NT2/D1 (cell line): ENCODE measurements around the gene SNN.

Experiments
- DNase-seq: peaks from one replicate; pipeline ENCODE4 v3.0.0-alpha.2; 2011; ENCODE audit warnings: low read depth, low spot score
- H3K27me3 ChIP-seq: 2 replicates; pipeline ENCODE4 v1.6.0; 2011; ENCODE audit warnings: mild to moderate bottlenecking; ENCODE audit not compliant: insufficient read length, insufficient read depth
- H3K36me3 ChIP-seq: 2 replicates; pipeline ENCODE4 v1.6.1; 2011; ENCODE audit warnings: mild to moderate bottlenecking, low read length, mixed read lengths; ENCODE audit not compliant: insufficient read depth, insufficient read length
- H3K4me1 ChIP-seq: 2 replicates; pipeline ENCODE4 v1.5.1; 2011; ENCODE audit not compliant: insufficient read depth, insufficient read length
- H3K4me3 ChIP-seq: 2 replicates; pipeline ENCODE4 v1.5.1; 2011; ENCODE audit warnings: low read depth; ENCODE audit not compliant: insufficient read length
- H3K9ac ChIP-seq: 2 replicates; pipeline ENCODE4 v1.6.0; 2011; ENCODE audit warnings: low read depth; ENCODE audit not compliant: insufficient read length
- H3K9me3 ChIP-seq: 2 replicates; pipeline ENCODE4 v1.5.1; 2011; ENCODE audit warnings: mild to moderate bottlenecking, low read length; ENCODE audit not compliant: insufficient read depth
- SUZ12 ChIP-seq: IDR thresholded peaks from 2 replicates; pipeline ENCODE4 v1.6.1; 2011; ENCODE audit not compliant: insufficient read length, insufficient read depth; ENCODE audit errors: extremely low read depth
- YY1 ChIP-seq: IDR thresholded peaks from 2 replicates; pipeline ENCODE4 v1.6.1; 2011; ENCODE audit not compliant: insufficient read length, insufficient read depth
- ZNF274 ChIP-seq: IDR thresholded peaks from 2 replicates; pipeline ENCODE4 v1.6.1; 2011; ENCODE audit warnings: mild to moderate bottlenecking, low read depth, low read length

Gene SNN

DNA sequence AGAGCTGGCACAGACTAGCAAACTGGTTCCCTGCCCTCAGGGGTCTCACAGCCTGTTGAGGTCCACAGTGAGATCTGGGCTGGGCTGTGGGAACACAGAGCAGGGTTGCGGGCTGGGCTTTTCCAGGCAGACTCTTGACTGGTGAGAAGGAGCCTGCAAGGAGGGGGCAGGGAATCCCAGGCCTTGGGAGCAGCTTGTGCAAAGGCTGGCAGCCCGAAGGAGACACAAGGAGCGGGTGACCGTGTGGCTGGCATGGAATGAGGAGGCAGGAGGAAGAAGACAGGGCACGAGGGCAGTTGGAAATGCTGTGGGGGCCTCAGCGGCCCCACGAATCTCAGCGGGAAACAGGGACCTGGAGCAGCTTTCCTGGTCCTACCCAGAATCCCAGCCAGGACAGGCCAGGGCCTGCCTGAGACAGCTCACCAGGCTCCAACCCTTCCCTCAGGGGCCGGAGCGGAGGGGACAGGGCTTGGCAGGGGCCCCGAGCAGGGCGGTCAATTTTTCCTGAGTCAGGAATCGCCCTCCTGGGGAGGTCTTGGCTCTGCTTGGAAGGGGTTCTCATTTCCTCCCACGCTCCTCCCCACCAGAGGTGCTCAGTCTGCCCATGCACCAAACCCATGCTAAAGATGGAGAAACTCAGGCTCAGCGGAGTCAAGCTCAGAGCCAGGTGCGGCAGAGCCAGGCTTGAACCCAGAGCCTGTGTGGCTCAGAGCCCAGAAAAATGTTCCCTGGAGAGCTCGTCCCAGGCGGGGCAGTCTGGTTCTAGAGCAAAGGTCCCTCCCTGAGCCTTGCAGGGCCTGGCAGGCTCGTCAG, 9.2 kb upstream of the SNN start:
- Histone ChIP-seq H3K9me3 (no peaks in the 10 kb centered on the region), H3K4me3 (no peak overlapping the region), H3K36me3 (no peaks in the 10 kb centered on the region), H3K9ac (peak overlapping the region; percentile 69), H3K4me1 (peaks cover 15% of the 10 kb centered on the region), H3K27me3 (no peaks in the 10 kb centered on the region)
- no peak for DNase-seq
- TF ChIP-seq ZNF274 (no peak), SUZ12 (no peak), YY1 (no peak)

- H3K27me3 ChIP-seq: no peaks in the 10 kb centered on the region
- no peaks in the 10 kb centered on the region for H3K36me3 ChIP-seq
- H3K4me3 ChIP-seq: no peak overlapping the region
- DNase-seq: no peak
- peaks cover 18% of the 10 kb centered on the region for H3K4me1 ChIP-seq
- no peak for TF ChIP-seq SUZ12
- no peak for TF ChIP-seq YY1
- no peak for TF ChIP-seq ZNF274
- H3K9me3 ChIP-seq: no peaks in the 10 kb centered on the region
- no peak overlapping the region for H3K9ac ChIP-seq
These were observed 7.7 kb upstream of the SNN start for GRCh38 chr16:11660565-11660964.

GRCh38 chr16:11662582-11662981, 5.7 kb upstream of the SNN start:
- Histone ChIP-seq H3K36me3 (no peaks in the 10 kb centered on the region), H3K27me3 (no peaks in the 10 kb centered on the region), H3K9me3 (no peaks in the 10 kb centered on the region), H3K4me1 (peaks cover 18% of the 10 kb centered on the region), H3K4me3 (no peak overlapping the region), H3K9ac (no peak overlapping the region)
- DNase-seq: no peak
- TF ChIP-seq SUZ12 (no peak), ZNF274 (no peak), YY1 (no peak)

GRCh38 chr16:11665071-11665491, 3.2 kb upstream of the SNN start:
- Histone ChIP-seq H3K4me1 (peaks cover 20% of the 10 kb centered on the region), H3K27me3 (no peaks in the 10 kb centered on the region), H3K9ac (peak overlapping the region; percentile 3), H3K36me3 (no peaks in the 10 kb centered on the region), H3K9me3 (no peaks in the 10 kb centered on the region), H3K4me3 (no peak overlapping the region)
- peak; percentile 46 for DNase-seq
- TF ChIP-seq YY1 (no peak), SUZ12 (no peak), ZNF274 (no peak)

- peaks cover 29% of the 10 kb centered on the region for H3K4me1 ChIP-seq
- peaks cover 12% of the 10 kb centered on the region for H3K36me3 ChIP-seq
- no peak for DNase-seq
- H3K4me3 ChIP-seq: no peak overlapping the region
- no peaks in the 10 kb centered on the region for H3K27me3 ChIP-seq
- peak overlapping the region; percentile 34 for H3K9ac ChIP-seq
- no peak for TF ChIP-seq SUZ12
- no peak for TF ChIP-seq ZNF274
- TF ChIP-seq YY1: no peak
- no peaks in the 10 kb centered on the region for H3K9me3 ChIP-seq
These were observed 1.9 kb upstream of the SNN start for GRCh38 chr16:11666103-11667055.

GRCh38 chr16:11667221-11667823, 933 bp upstream of the SNN start:
- H3K9ac ChIP-seq: peak overlapping the region; percentile 86
- DNase-seq: no peak
- peaks cover 36% of the 10 kb centered on the region for H3K4me1 ChIP-seq
- no peak for TF ChIP-seq ZNF274
- TF ChIP-seq YY1: no peak
- no peaks in the 10 kb centered on the region for H3K9me3 ChIP-seq
- no peak overlapping the region for H3K4me3 ChIP-seq
- peaks cover 15% of the 10 kb centered on the region for H3K36me3 ChIP-seq
- no peaks in the 10 kb centered on the region for H3K27me3 ChIP-seq
